HG03280 (cell line): ENCODE results near the gene RXFP1.

Source experiments
- ATAC-seq: cut with Tn5 transposase; IDR thresholded peaks from one replicate; pipeline ENCODE4 v1.9.1; 2021; ENCODE audit warnings: mild to moderate bottlenecking, moderate library complexity; ENCODE audit not compliant: unreplicated experiment

RXFP1 gene

DNA sequence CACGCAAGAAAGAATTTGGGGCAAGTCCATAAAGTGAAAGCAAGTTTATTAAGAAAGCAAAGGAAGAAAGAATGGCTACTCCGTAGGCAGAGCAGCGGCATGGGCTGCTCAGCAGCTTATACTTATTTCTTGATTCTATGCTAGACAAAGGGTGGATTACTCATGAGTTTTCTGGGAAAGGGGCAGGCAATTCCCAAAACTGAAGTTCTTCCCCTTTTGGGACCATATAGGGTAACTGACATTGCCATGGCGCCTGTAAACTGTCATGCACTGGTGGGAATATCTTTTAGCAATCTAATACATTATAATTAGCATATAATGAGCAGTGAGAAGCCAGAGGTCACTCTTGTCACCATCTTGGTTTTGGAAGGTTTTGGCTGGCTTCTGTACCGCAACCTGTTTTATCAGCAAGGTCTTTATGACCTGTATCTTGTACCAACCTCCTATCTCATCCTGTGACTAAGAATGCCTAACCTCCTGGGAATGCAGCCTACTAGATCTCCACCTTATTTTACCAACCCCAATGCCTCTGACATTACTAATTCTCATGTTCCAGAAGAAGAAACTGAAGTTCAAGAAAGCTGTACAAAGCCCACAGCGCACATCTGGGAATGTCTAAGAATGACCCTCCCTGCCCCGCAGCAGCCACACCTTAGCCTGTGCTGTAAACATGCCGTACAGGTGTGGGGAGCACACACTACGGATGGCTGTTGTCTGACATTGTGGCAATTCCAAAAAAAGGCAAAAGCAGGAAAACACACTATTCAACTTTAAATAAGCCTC is 18.6 kb downstream of the RXFP1 start:
- ATAC-seq = no peak

DNA sequence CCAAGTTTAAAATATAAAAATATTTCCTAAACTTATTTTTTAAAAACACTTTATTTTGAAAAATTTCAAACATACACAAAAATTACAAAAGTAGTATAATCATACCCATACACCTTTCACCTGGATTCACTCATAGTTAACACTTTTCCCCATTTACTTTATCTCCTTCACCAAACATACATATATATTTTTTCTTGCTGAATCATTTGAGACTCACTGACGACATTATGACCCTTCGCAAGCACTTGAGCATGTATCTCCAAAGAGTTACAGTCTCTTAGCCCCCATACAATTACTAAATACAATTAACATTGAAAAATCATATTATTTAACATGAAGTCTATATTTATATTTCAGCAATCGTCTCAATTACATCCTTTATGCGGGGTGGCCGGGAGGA is 19.8 kb downstream of the RXFP1 start:
- no peak for ATAC-seq

DNA sequence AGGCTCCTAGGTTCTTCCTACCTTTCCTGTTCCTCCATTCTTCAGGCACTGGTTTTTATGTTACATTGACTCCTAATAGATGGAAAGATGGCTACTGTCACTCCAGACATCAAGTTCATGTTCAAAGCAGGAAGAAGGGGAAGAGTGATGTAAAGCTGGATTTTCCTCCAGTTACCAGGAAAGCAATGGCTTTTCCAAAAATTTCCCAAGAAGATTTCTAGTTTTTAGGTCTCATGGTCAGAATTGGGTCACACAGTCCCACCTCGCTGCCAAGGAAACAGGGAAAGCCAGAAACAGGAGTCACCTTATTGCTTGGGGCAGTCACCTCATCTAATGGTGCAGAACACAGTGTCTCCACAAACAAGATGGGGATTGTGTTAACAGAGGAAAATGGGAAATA is 21.5 kb downstream of the RXFP1 start:
- no peak for ATAC-seq

DNA sequence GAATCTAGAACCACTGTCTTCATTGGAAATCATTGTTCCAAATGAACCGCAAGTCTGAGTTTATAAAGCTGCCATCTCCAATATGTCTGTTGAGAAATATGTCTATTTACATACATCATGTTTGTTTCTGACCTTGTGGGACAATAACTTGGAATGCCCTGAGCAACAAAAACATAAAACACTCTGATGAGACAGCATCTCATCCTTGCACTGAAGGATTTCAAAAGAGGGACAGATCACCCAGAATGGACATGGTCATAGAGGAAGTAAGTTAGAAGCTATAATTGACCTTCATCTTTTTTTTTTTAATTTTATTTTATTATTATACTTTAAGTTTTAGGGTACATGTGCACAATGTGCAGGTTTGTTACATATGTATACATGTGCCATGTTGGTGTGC is 22.5 kb downstream of the RXFP1 start:
- ATAC-seq = no peak

DNA sequence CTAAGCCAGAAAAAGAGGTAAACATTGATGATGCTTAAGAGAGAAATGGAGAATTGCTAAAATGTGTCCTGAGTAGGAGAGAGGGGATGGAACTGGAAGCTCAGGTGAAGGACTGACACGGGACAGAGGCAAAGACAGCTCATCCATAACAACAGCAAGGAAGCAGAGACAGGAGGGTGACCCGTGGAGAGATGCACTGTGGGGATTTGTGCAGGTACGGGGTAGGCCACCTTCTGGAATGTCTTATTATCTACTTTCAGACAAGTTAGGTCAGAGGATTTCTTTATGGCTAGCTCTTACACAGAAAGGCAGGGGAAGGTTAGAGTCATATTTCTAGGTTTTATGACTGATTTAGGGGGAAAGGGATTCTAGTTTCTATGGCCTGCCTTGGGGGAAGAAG is 31.7 kb downstream of the RXFP1 start:
- no peak for ATAC-seq

DNA sequence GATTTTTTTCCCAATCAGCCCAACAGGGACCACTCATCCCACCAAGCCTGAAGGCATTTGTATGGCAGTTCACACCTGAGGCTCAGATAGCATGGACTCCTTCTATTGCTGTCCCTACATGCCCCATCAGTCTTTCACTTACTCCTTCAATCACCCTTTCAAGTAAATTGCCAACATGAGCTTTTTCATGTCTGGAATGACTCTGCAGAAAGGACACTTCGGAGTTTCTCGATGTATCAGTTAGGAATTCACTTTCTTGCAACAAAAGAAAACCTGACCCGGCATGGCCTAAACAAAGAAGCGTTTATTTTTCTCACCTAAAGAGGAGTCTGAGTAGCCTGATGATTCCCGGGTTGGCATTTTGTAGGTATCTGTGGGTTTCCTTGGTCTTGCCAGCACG is 38.6 kb downstream of the RXFP1 start:
- ATAC-seq = no peak

DNA sequence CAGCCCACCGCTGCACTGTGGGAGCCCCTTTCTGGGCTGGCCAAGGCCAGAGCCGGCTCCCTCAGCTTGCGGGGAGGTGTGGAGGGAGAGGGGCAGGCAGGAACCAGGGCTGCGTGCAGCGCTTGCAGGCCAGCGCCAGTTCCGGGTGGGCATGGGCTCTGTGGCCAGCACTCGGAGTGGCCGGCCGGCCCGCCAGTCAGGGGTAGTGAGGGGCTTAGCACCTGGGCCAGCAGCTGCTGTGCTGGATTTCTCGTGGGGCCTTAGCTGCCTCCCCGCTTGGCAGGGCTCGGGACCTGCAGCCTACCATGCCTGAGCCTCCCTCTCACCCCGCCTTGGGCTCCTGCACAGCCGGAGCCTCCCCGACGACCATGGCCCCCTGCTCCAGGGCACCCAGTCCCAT is 45.2 kb downstream of the RXFP1 start:
- ATAC-seq = no peak

DNA sequence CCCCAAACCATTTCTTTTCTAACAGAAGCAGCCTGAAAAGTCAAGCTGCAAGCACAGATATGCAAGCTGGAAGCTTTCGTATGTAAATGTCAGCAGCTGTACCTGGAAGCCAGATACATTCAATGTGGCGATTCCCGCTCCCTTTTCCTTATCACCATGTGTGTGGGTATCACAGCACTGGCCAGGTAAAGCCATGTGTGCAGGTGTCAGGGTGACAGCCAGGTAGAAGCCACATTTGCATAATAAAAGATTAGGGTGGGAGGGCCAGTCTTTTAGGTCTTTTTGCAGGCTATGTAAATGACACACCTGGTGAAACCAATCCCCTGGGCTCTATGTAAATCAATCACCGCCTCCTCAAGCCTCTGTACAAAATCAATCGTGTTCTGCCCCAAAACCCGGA is 50.1 kb downstream of the RXFP1 start:
- ATAC-seq = no peak

DNA sequence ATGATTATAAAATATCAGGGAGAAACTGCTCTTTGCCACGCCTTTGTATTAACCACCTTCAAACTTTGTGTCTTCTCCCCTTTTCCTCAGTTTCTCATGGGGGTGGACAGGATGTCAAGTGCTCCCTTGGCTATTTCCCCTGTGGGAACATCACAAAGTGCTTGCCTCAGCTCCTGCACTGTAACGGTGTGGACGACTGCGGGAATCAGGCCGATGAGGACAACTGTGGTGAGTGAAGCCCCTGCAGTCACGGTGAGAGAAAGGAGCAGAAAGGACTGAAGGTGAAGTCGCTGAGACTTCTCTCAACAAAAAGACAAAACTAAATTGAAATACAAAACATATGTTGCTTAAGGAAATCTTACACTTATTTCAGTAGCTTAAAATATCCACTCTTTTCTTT is 50.9 kb downstream of the RXFP1 start:
- no peak for ATAC-seq

DNA sequence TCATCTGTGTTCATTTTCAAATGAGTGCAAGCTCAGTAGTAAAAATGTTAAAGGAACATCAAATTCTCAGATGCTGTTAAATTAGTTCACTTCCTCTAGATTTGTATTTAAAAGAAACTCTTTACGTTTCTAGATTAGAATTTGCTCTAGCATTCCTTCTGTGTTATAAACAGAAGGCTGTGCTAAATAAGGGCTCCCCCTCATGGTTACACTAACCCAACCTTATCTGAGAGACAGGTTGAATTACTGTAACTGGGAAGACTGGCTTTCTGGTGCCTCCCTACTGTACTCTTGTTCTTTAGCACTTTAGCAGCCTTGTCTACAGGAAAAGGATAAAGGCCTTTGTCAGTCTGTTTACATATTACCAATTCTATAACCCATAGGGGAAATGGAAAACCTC is 56.8 kb downstream of the RXFP1 start:
- no peak for ATAC-seq

DNA sequence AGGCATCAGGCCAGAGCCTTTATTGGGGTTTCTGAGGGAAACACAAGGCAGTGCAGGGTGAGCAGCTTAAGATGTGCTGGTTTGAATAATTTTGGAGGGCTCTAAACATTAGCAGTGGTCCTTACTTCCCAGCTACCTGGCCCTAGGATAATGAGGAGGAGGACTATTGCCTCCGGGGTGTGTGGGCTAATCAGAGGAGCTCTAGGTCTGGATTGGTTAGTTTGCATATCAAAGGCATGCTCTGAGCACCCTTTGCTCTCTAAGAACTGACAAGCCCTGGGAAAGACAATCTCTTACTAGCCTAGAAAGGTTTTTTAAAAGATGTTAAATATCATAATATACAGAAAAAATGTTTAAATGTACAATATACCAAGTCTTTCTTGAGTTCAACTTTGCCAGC is 58.4 kb downstream of the RXFP1 start:
- no peak for ATAC-seq

DNA sequence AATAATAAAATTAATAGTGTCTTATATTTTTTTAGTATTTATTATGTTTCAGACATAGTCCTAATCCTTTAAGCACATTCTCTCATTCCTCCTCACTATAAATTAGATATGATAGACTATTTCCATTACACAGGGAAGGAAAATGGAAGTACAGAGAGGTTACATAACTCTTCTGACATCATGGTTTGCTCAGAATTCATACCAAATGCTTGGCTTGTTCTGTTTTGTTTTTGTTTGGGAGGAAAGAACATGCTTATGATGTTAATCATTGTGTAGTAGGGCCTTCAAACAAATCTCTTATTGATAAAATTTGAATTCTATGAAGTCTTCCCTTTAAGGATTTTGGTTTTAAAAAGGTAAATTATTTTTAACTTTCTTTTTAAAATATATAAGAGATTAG is 59.5 kb downstream of the RXFP1 start:
- no peak for ATAC-seq

DNA sequence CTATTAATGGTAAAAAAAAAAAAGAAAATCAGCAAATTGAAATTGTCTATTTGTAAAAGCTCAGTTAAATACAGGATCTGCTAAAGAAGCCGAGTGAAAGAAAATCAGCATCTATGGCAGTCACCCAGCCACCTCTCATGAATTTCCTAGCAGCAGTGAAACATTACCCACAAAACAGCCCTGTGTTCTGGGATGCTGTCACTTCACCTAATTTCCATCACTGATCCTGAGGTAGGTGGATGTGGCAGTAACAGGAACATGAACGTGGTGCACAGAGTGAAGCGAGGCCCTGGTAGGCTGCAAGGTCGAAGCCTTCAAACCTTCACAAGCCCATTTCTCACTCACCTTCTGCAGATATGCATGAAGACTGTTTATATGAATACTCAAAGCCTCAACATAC is 65.2 kb downstream of the RXFP1 start:
- no peak for ATAC-seq

DNA sequence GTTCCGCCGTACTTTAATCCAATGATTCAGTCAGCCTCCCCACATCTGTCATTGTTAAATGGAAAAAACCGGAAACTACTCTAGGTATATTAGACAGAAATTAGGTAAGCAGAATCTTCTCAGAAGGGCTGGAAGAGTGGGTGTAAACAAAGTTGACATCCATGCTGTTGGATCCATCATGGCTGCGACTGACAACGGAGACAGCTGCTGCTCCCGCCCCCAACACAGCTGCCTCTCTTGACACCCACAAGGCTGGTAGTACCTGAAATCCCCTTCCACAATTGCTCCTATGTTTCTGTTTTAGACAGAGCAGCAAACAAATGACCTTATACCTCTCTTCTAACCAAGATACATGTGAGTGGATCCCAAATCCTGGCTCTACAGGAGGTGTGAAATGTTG is 66.6 kb downstream of the RXFP1 start:
- ATAC-seq = no peak

DNA sequence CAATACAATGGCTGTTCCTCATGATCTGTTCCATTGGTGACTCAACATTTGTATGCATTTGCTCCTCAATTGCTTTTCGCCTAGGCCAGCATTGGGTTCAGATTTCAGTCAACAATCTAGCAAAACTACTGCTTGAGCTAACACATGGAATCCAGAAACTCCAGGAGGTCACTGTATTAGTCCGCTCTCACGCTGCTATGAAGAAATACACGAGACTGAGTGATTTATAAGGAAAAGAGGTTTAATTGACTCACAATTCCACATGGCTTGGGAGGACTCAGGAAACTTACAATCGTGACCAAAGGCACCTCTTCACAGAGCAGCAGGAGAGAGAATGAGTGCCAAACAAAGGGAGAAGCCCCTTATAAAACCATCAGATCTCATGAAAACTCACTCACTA is 67.1 kb downstream of the RXFP1 start:
- ATAC-seq = no peak

DNA sequence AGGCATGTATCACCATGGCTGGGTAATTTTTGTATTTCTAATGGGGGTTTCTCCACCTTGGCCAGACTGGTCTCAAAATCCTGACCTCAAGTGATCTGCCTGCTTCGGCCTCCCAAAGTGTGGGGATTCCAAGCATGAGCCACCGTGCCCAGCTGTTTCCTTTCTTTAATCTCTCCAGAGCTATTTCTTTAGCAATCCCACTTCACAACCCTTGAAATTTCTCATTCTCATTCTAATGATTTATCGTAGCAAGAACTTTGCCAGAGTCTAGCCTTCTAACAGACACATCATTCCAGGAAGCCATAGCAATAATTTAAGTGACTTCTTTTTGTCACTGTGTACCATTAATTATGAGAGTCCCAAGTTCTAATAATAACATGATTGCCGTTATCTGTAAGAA is 68.6 kb downstream of the RXFP1 start:
- no peak for ATAC-seq

DNA sequence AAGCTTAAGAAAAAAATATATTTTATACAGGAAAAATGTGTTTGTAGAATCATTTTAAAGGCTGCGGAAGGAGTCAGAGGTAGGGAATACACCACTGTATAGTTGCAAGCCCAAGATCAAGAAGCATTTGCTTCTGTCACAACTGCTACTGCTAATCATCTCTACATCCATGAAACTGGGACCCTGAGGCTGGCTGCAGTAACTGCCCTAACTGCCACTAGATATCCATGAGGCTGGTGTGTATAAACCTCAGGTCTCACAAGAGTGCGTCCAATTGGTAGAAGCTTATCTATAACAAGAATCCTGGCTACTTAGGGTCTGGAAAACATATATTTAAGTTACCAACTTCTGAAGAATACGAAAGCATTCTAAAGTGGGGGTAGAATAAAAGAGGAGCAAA is 69.1 kb downstream of the RXFP1 start:
- ATAC-seq = no peak

DNA sequence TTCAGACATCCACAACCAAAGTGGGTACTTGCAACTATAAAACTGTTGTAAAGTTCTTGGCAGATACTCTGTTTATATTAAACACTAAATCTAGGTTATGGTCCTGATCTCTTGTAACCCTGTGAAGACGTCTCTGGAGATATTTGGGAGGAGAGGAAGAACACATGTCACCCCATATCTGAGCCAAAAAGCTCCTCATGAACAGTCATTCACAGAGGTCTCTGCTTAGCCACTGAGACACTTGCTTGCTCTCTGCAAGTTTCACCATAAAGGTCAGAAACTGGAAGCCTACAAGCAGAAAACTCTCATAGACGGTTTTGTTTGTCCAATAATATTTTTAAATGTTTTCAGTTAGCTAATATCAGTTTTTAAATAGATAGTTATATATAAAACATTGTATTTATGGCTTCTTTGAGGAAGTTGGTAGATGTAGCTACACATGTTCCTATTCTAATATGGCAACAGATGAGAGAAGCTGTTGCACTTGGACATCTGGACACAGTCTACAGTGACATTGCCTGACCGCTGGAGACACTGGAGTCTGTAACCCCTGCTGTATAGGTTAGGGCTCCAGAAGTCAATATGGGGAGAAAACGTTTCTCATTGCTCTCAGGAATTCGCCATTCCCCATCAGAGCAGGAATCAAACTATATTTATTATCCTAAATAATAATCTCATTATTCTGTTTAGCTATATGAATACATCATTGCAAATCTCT is 76.4 kb downstream of the RXFP1 start:
- ATAC-seq = no peak

DNA sequence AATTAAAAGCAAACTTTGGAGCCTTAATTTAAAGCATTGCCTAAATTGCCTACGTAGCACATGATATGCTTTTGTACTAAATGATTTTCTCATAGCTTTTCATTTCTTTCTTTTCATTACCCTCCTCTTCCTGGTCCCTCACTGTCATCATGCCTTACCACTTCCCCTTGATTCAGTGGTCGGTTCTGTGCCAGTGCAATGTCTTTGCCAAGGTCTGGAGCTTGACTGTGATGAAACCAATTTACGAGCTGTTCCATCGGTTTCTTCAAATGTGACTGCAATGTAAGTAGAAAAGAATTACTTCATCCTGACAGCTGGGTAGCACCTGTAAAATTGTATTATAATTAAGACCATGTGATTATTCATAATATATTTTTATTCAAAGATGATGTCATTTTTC is 77.5 kb downstream of the RXFP1 start:
- no peak for ATAC-seq

DNA sequence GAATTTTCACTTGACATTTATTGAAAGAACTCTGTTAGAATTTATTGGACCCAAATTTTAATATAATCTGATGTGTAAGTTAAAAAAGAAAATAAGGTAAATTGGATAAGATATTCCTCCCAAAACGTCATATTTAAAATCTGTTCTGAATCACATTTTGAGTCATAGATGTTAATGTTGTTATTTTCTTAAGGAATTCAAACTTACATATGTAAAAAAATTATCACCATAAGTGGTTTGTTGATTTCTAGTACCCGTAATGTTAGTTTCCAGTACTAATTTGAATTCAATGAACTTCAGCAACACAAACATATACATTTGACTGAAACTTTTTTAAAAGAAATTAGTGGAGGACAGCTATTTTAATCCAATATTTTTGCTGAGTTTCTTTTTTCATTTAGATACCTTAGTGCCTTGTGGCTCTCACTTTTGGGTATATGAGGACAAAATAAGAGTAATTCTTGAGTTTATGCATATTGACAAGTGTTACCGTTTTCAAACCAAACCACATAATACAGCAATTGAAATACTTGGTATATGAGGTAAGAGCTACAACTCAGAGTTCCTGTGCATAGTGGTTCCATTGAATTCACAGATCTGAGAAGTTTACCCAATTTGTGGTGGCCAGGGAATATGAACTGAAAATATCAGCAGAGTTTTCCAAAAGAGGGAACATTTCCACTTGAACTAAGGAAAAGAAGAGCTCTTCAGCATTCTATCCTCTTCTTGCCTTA is 78.2 kb downstream of the RXFP1 start:
- ATAC-seq = no peak

DNA sequence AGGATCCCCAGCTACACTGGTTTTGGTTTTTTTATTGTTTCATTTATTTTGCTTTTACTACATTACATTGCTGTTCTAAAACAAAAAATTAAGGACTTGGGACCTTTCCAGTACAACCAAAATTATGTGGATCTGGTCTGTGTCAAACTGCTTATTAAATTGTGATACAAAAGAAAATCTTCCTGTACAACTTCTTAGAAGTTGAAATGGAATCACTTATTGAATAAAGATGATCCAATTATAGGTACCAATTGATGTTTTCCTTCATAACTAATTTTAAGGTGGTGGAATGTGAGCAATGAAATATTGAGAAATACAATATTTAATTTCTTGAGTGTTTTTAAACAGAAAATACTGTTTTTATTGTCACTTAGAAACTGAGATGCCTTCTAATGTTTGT is 82.7 kb downstream of the RXFP1 start:
- no peak for ATAC-seq

DNA sequence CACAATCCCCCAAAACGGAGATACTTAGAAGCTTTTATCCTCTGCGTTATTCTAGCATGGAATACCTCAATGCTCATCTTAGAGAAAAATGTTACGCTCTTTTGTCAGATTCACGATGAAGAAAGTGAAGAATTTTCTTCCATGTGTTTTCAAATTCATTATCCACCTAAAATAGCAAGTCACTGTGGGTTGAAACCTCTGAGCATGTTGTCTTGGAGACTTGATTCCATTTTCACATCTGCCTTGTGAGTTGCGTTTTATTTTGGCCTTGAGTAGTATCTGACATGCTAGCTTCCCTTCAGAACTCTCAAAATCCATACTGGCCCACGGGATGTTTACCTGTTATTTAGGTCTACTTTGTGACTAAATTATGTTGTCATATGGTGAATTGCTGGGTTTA is 83.7 kb downstream of the RXFP1 start:
- ATAC-seq = no peak
